Heart left ventricle (tissue), 16 donors: ENCODE measurements around the gene C3AR1. TPM values are rescaled to one million over a fixed set of nuclear protein-coding genes. Genes with fewer than 3 reads are reported as not detected.

Experiments
- ATAC-seq, 4 donors: fragments of 200-7000 bp; cut with Tn5 transposase; one replicate each; pipeline ENCODE4 v1.9.1; 2020 to 2022; ENCODE audit warnings: moderate library complexity in 4 of 4, mild to moderate bottlenecking in 3 of 4, moderate number of reproducible peaks in 1 of 4
- DNase-seq, 5 donors: peaks; one replicate each; pipeline ENCODE4 v3.0.0-alpha.2; 2020
- H3K27ac ChIP-seq, 12 donors: fragments of 200-600 bp; sonication (generic) in 4 of 12; one replicate each; pipeline versions ENCODE4 v1.5.0 to v1.8.0; 2016 to 2022; ENCODE audit warnings: mild to moderate bottlenecking in 2 of 12
- H3K27me3 ChIP-seq, 9 donors: fragments of 200-600 bp; sonication (generic) in 2 of 9; one replicate each; pipeline versions ENCODE4 v1.5.1 to v1.8.0; 2016 to 2022; ENCODE audit warnings: mild to moderate bottlenecking in 3 of 9
- H3K36me3 ChIP-seq, 9 donors: fragments of 200-600 bp; sonication (generic) in 2 of 9; one replicate each; pipeline versions ENCODE4 v1.5.0 to v1.8.0; 2018 to 2022; ENCODE audit warnings: mild to moderate bottlenecking in 2 of 9
- H3K4me1 ChIP-seq, 12 donors: fragments of 200-600 bp; sonication (generic) in 4 of 12; one replicate each; pipeline versions ENCODE4 v1.5.0 to v1.8.0; 2016 to 2022; ENCODE audit warnings: mild to moderate bottlenecking in 3 of 12
- H3K4me3 ChIP-seq, 12 donors: fragments of 200-600 bp; sonication (generic) in 4 of 12; one replicate each; pipeline versions ENCODE4 v1.5.0 to v1.8.0; 2017 to 2022; ENCODE audit warnings: mild to moderate bottlenecking in 9 of 12, moderate library complexity in 4 of 12
- H3K9me3 ChIP-seq, 12 donors: fragments of 200-600 bp; sonication (generic) in 4 of 12; one replicate each; pipeline versions ENCODE4 v1.5.0 to v1.8.0; 2016 to 2022; ENCODE audit warnings: mild to moderate bottlenecking in 1 of 12
- POLR2A ChIP-seq, 2 donors: fragments of 450-650 bp; IDR thresholded peaks; one replicate each; pipeline ENCODE4 v1.6.1; 2017; ENCODE audit warnings: antibody characterized with exemption in 2 of 2, mild to moderate bottlenecking in 2 of 2, moderate library complexity in 2 of 2
- WGBS, 4 donors: extraction: QIAGEN DNeasy Blood & Tissue Kit in 2 of 4; methylation state at CpG; one replicate each; pipeline versions ENCODE4 v1.1.5 to v1.1.7; 2013 to 2018; 5-methylcytosine and 5-hydroxymethylcytosine counted together
- intact Hi-C, 10 donors: fragments of 100-400 bp; cut with DNase I; formaldehyde crosslinking; loops; one replicate each; pipeline versions ENCODE4 v1.11.1 to v1.14.2; 2022
- polyA plus RNA-seq, 2 donors: library from polyadenylated mRNA; stranded (reverse); fragments of 200-250 nt; gene quantifications; one replicate each; pipeline ENCODE4 v1.2.3, GENCODE V29; 2013
- total RNA-seq, 9 donors: library from RNA; depleted of rRNA in 2 of 9; stranded (reverse); fragments of >200 nt in 2 of 9; fragmentation: NEBNext Ultra II Directional in 3 of 9; extraction: Animal tissue kit (Norgen Biotek cat#: 25700) in 3 of 9; gene quantifications; one replicate each; pipeline versions ENCODE4 v1.1.0 to v1.2.4, GENCODE V29; 2016 to 2023
- TF ChIP-seq, protein P1 (sequence below), 12 donors: fragments of 200-600 bp; sonication (generic) in 4 of 12; IDR thresholded peaks; one replicate each; pipeline versions ENCODE4 v1.5.0 to v1.8.0; 2018 to 2022; ENCODE audit warnings: antibody characterized with exemption in 12 of 12, mild to moderate bottlenecking in 5 of 12
- donor health status: ischemic (EF 13 %, LVEDD 7.1; RV severe dilation, severe dysfunction).
- donor health status: healthy with polysubstance abuse.
- donor health status: DM: no; HTN: yes; CAD: no.
- donor health status: DM: no; HTN: no; CAD: no.
- donor health status: ischemic (EF 25% LVEDD 6.9; RV normal size, moderate dysfunction).
- donor health status: ischemic (EF 25% LVEDD 5.7; RV mildly dilated, moderate dysfunction).
- donor health status: healthy.
- donor health status: DM: yes; HTN: yes; CAD: no.
- donor health status: ischemic (EF 35%, LVEDD 5.7; RV mildly dilated, moderate dysfunction).
- donor health status: nonischemic (EF 11% LVEDD 7.7; RV severe dilation, severe dysfunction).
- donor health status: DM: yes; HTN: yes; CAD: no.
- donor health status: PGD.
- donor health status: ischemic (EF 29% LVEDD 5.4; RV normal size, mild dysfunction).
- donor health status: nonischemic (EF 23%, LVEDD 6.1; RV moderate dilation, normal function).

Gene C3AR1
- total and polyA plus RNA-seq, 11 donors = 1.4 to 49.3 (median 3.7) TPM

DNA sequence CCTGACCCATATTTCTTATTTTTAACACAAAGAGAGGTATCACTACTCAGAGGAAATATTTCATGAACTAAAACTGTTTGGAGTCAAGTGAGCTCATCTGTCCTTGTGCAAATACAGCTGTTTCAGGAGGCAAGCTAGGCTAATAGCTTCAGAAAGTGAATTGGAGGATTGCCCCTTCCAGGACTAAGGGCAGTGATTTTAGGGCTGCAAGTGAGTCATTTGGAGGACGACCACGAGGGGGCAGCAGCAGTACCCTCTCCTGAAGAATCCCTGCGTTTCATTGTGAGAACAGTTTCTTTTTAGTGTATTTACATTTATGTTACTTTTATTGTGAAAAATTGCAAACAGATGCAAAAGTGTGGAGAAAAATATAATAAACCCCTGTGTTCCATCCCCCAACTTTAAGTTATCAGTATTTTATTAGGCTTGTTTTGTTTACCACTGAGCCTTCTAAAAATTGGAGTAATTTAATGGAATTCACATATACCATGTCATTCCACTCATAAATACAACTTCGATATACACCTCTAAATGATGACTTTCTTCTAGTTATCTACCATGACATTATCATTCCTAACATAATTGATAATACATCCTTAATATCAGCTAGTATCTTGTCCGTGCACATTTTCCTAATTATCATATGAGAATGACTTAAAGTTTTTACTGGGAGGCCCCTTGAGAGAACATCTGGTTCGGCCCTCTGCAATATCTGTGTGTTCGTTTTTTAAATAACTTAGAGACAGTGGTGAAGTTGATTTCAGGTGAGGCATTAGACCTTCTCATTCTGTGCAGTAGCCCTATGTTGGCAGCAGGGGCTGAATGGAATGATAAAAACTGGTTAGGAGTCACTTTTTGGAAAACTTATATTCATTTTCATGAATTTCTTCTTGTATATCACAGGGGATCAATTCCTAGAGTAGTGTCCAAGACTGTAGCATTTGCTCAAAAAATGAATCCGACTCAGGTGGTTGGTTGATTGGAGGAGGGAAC, 19.9 kb downstream of the C3AR1 start:
- no peak overlapping the region for H3K27ac ChIP-seq
- 39 to 45% (median 40%) methylated on average over 8 of the region's 8 CpGs for WGBS, 4 donors
- DNase-seq = peak; percentile 60 to 84 (median 73)
- TF ChIP-seq, protein P1, sequence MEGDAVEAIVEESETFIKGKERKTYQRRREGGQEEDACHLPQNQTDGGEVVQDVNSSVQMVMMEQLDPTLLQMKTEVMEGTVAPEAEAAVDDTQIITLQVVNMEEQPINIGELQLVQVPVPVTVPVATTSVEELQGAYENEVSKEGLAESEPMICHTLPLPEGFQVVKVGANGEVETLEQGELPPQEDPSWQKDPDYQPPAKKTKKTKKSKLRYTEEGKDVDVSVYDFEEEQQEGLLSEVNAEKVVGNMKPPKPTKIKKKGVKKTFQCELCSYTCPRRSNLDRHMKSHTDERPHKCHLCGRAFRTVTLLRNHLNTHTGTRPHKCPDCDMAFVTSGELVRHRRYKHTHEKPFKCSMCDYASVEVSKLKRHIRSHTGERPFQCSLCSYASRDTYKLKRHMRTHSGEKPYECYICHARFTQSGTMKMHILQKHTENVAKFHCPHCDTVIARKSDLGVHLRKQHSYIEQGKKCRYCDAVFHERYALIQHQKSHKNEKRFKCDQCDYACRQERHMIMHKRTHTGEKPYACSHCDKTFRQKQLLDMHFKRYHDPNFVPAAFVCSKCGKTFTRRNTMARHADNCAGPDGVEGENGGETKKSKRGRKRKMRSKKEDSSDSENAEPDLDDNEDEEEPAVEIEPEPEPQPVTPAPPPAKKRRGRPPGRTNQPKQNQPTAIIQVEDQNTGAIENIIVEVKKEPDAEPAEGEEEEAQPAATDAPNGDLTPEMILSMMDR (IDR thresholded peaks at IDR 0.05) = peak; percentile 73 to 95 (median 86)
- TF ChIP-seq POLR2A (IDR thresholded peaks at IDR 0.05) = no peak
- ATAC-seq = peak; percentile 54 to 73 (median 62)
- intact Hi-C loops = loop anchor here in 2 of 10 donors (5.0 kb wide), 1 partner anchor 36 kb away; the partner anchor contains the start of gene NECAP1 (in 2 of the 2)
- H3K4me3 ChIP-seq = no peak overlapping the region
- H3K36me3 ChIP-seq = peaks cover 0 to 97% (median 93%) of the 10 kb centered on the region in 9 donors
- peaks cover 0 to 11% (median 0%) of the 10 kb centered on the region in 12 donors for H3K4me1 ChIP-seq
- no peaks in the 10 kb centered on the region for H3K27me3 ChIP-seq
- no peaks in the 10 kb centered on the region for H3K9me3 ChIP-seq

DNA sequence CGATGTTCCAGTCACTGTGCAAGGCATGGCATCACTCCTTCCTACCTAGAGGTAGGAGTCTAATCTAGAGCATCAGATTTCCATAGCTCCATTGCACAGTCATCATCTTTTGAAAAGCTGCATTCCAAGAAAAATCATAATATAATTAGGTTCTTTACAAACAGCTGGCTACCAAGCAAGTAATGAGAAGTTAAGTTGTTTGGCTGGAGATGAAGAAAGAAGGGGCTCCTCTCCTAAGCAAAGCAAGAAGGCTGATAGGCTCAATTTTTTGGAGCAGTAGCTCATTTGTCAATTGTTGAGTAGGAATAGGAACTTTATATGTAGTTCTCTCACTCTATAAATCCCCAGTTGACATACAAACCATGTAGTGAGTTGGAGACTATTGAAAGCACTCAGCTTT, 25.4 kb downstream of the C3AR1 start:
- no peak overlapping the region for H3K27ac ChIP-seq
- DNase-seq (no peak), ATAC-seq (no peak)
- H3K9me3 ChIP-seq = no peaks in the 10 kb centered on the region
- H3K27me3 ChIP-seq = no peaks in the 10 kb centered on the region
- WGBS, 4 donors = 92 to 97% (median 94%) methylated on average over 1 of the region's 1 CpG
- intact Hi-C loops = no loop called here
- peaks cover 0 to 66% (median 62%) of the 10 kb centered on the region in 9 donors for H3K36me3 ChIP-seq
- no peak for TF ChIP-seq POLR2A (IDR thresholded peaks at IDR 0.05)
- TF ChIP-seq, protein P1 (IDR thresholded peaks at IDR 0.05) = no peak
- no peak overlapping the region for H3K4me3 ChIP-seq
- H3K4me1 ChIP-seq = peaks cover 4 to 42% (median 35%) of the 10 kb centered on the region in 12 donors

DNA sequence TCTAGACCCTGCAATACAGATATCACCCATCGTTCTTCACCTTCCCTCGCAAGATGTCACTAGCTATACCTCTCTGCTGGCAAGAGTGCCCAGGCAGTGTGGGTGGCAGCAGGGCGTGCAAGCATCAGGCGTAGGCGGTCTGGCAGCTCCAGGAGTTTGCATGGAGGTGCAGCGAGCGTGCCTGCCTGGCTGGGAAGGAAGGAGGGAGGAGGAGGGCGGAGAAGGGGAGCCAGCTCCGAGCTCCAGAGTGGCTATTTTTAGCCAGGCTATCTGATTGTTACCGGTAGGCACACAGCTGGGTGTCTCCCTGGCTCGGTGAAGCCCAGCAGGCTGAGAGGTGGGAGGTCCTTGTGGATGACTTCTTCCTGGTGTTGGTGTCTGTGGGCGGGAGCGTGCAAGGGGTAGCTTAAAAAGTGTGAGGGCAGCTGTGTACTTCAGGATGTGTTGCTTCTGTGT, 27.5 kb downstream of the C3AR1 start:
- Histone ChIP-seq H3K36me3 (peaks cover 0 to 46% (median 41%) of the 10 kb centered on the region in 9 donors), H3K9me3 (no peaks in the 10 kb centered on the region), H3K27me3 (no peaks in the 10 kb centered on the region), H3K4me3 (peak overlapping the region in 9 of 12 donors; percentile 5 to 48 (median 27)), H3K27ac (peak overlapping the region in 11 of 12 donors; percentile 70 to 99 (median 98)), H3K4me1 (peaks cover 11 to 63% (median 55%) of the 10 kb centered on the region in 12 donors)
- 8 to 18% (median 16%) methylated on average over 12 to 13 of the region's 13 CpGs for WGBS, 4 donors
- intact Hi-C loops = loop anchor here in 4 of 10 donors (5.0 to 10.0 kb wide), 3 partner anchors 39 to 46 kb away; partner anchors contain the start of gene NECAP1 (in 2 of the 4)
- peak; percentile 60 to 87 (median 72) for DNase-seq
- no peak for TF ChIP-seq POLR2A (IDR thresholded peaks at IDR 0.05)
- peak; percentile 86 to 92 (median 90) for ATAC-seq

DNA sequence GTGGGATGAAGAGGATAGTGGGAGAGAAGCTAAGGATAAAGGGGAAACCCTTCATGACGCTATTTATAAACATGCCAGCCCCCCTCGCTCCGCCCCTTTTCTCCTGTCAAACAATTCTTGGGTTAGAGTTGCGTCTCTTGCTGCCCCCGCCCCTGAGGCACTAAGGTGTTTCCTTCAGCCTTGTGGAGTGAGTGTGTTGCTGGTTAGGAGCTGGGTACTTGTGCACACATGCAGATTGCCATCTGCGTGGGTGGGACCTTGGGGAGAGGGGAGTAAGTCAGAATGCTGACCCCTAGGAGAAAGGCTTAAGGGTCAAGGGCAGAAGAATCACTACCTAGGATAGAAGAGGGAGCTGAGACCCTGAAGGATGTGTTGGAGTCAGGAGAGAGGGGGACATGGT, 28.2 kb downstream of the C3AR1 start:
- intact Hi-C loops = loop anchor here in 4 of 10 donors (5.0 to 10.0 kb wide), 3 partner anchors 39 to 47 kb away; partner anchors contain the start of gene NECAP1 (in 2 of the 4)
- 44 to 68% (median 48%) methylated on average over 6 of the region's 6 CpGs for WGBS, 4 donors
- Histone ChIP-seq H3K27ac (peak overlapping the region in 11 of 12 donors; percentile 70 to 99 (median 98)), H3K36me3 (peaks cover 0 to 38% (median 34%) of the 10 kb centered on the region in 9 donors), H3K9me3 (no peaks in the 10 kb centered on the region), H3K4me1 (peaks cover 11 to 69% (median 57%) of the 10 kb centered on the region in 12 donors), H3K27me3 (no peaks in the 10 kb centered on the region), H3K4me3 (peak overlapping the region in 4 of 12 donors; percentile 25 to 48 (median 34))
- DNase-seq (no peak), ATAC-seq (no peak)
- TF ChIP-seq, protein P1 (IDR thresholded peaks at IDR 0.05) = no peak
- no peak for TF ChIP-seq POLR2A (IDR thresholded peaks at IDR 0.05)
